Activated CD8-positive, alpha-beta T cell treated with anti-CD3 and anti-CD28 coated beads, Interleukin-2, amount 10 ng/mL, durations not matched to agents 7 days and 5 days (primary cell): ENCODE results near the gene ABCB9. TPM values are rescaled to one million over a fixed set of nuclear protein-coding genes. Genes with fewer than 3 reads are reported as not detected.

Experiments used
- ATAC-seq: fragments of 150-1000 bp; cut with Tn5 transposase; one replicate; pipeline ENCODE4 v1.10.0; 2021; ENCODE audit warnings: moderate library complexity
- CTCF ChIA-PET: fragments of 350-600 bp; sonication (Branson Sonifier 250); formaldehyde crosslinking; loops from one replicate; lab custom pipeline; 2021; ENCODE audit warnings: antibody characterized with exemption; lab: Charles Lee
- POLR2A ChIA-PET: fragments of 350-600 bp; sonication (Branson Sonifier 250); formaldehyde crosslinking; loops from one replicate; lab custom pipeline; 2021; ENCODE audit warnings: antibody characterized with exemption; lab: Charles Lee
- DNase-seq: peaks from one replicate; pipeline ENCODE4 v3.0.0-alpha.2; 2020
- H3K27ac Mint-ChIP-seq: one replicate; pipeline ENCODE4 v1.8.0; 2021; ENCODE audit warnings: mild to moderate bottlenecking, mixed read lengths
- H3K27me3 Mint-ChIP-seq: one replicate; pipeline ENCODE4 v1.8.0; 2021; ENCODE audit warnings: low read depth, mixed read lengths
- H3K36me3 Mint-ChIP-seq: one replicate; pipeline ENCODE4 v1.8.0; 2021; ENCODE audit warnings: low read depth, mixed read lengths
- H3K4me1 Mint-ChIP-seq: one replicate; pipeline ENCODE4 v1.8.0; 2021; ENCODE audit warnings: low read depth, mixed read lengths
- H3K4me3 Mint-ChIP-seq: one replicate; pipeline ENCODE4 v1.8.0; 2021; ENCODE audit warnings: mild to moderate bottlenecking, mixed read lengths
- H3K9me3 Mint-ChIP-seq: one replicate; pipeline ENCODE4 v1.8.0; 2022; ENCODE audit warnings: mixed read lengths; ENCODE audit not compliant: insufficient read depth
- total RNA-seq, 2 experiments: library from RNA; stranded (reverse); gene quantifications; one replicate each; pipeline ENCODE4 v1.2.3, GENCODE V29; 2021

The ABCB9 gene
- total RNA-seq, 2 experiments from 2014 or later: 5.9 to 6.0 TPM

DNA sequence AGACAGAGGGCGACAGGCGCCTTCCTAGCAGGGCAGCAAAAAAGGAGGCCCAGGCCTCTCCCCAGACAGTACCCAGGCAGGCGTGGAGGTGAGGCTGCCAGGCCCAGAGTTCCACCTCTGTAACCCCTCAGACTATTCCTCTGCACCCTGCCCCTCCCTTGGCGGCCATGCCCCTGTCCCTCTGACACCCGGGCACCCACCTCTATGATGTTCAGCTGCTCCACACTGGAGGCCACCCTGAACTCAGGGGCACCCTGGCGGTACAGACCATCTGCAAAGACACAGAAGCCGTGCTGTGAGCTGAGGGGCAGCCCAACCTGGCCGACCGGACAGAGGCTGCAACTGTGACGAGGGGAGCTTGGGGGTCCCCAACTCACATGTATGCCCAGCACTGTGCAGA is 34.3 kb upstream of the ABCB9 start:
- Mint-ChIP-seq H3K4me3 (no peak overlapping the region), H3K27me3 (no peaks in the 10 kb centered on the region), H3K4me1 (no peaks in the 10 kb centered on the region), H3K9me3 (no peaks in the 10 kb centered on the region), H3K36me3 (no peaks in the 10 kb centered on the region), H3K27ac (no peak overlapping the region)
- ATAC-seq (no peak), DNase-seq (no peak)
- ChIA-PET POLR2A (interaction anchor here (0.5 kb wide), 1 partner anchor 238 kb away, joined by 3 read pairs; no protein-coding TSS in a partner anchor), CTCF (no interaction called here)

- Mint-ChIP-seq H3K36me3 (no peaks in the 10 kb centered on the region), H3K9me3 (no peaks in the 10 kb centered on the region), H3K4me3 (no peak overlapping the region), H3K27ac (no peak overlapping the region), H3K4me1 (no peaks in the 10 kb centered on the region), H3K27me3 (no peaks in the 10 kb centered on the region)
- POLR2A ChIA-PET: no interaction called here
- ATAC-seq (no peak), DNase-seq (no peak)
- CTCF ChIA-PET: no interaction called here
Measured at GRCh38 chr12:122999986-123000420, 33.7 kb upstream of the ABCB9 start.

GRCh38 chr12:122999196-122999946 is 33.1 kb upstream of the ABCB9 start:
- no peak overlapping the region for H3K4me3 Mint-ChIP-seq
- POLR2A ChIA-PET: no interaction called here
- no peaks in the 10 kb centered on the region for H3K9me3 Mint-ChIP-seq
- H3K4me1 Mint-ChIP-seq: peaks cover under 1% of the 10 kb centered on the region
- no peaks in the 10 kb centered on the region for H3K27me3 Mint-ChIP-seq
- no peak for DNase-seq
- CTCF ChIA-PET: no interaction called here
- H3K36me3 Mint-ChIP-seq: no peaks in the 10 kb centered on the region
- no peak for ATAC-seq
- H3K27ac Mint-ChIP-seq: no peak overlapping the region

GRCh38 chr12:122998316-122998715 is 32.1 kb upstream of the ABCB9 start:
- CTCF ChIA-PET: no interaction called here
- no peak for DNase-seq
- no peak for ATAC-seq
- H3K9me3 Mint-ChIP-seq: no peaks in the 10 kb centered on the region
- POLR2A ChIA-PET: interaction anchor here (0.6 to 1.3 kb wide), 2 partner anchors 23 to 129 kb away, joined by 3 to 4 read pairs; partner anchors contain the start of gene OGFOD2
- H3K27me3 Mint-ChIP-seq: no peaks in the 10 kb centered on the region
- H3K27ac Mint-ChIP-seq: no peak overlapping the region
- H3K36me3 Mint-ChIP-seq: no peaks in the 10 kb centered on the region
- H3K4me1 Mint-ChIP-seq: peaks cover 3% of the 10 kb centered on the region
- no peak overlapping the region for H3K4me3 Mint-ChIP-seq

DNA sequence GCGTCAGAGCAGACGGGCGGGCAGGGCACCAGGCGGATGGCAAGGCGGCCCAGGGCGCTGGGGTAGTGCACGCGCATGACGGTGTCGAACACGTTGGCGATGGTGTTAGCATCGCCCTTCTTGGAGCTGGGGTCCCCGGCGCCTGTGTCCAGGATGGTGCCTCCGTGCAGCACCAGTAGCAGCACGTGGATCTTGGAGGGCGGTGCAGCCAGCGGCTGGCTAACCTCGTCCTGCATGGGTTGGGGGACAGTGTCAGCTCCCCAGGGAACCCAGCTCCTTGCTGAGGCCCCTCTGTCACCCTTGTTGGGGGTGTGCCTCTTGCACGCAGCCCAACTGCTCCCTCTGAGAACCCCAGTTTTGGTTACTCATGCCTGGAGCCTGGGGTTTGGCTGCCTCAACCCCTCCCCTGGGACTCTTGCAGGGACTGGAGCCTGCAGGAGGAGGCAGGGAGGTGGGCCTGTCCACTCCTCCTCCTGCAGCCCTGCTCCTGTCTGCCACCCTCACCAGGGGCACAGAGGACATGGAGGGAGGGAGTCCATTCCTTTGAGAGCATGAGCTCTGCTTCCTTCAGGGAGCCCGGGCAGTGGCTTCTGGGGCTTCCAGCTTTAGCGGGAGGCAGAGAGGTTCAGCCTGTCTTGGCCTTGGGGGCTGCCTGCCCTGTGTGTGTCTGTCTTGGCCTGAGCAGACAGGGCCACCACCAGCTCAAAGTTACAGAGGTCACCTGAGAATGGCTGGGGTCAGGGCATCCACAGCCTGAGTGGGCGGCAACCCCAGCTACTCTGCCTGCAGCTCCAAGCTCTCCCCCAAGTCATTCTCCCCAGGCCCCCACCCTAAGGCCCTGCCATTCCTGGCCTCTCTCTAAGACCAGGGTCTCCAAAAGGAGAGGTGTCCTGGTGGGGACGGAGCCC is 31.3 kb upstream of the ABCB9 start:
- H3K4me3 Mint-ChIP-seq: no peak overlapping the region
- H3K4me1 Mint-ChIP-seq: peaks cover 3% of the 10 kb centered on the region
- H3K27me3 Mint-ChIP-seq: no peaks in the 10 kb centered on the region
- DNase-seq: no peak
- POLR2A ChIA-PET: interaction anchor here (0.6 to 1.3 kb wide), 2 partner anchors 23 to 128 kb away, joined by 3 to 4 read pairs; partner anchors contain the start of gene OGFOD2
- H3K36me3 Mint-ChIP-seq: no peaks in the 10 kb centered on the region
- no peak for ATAC-seq
- H3K27ac Mint-ChIP-seq: no peak overlapping the region
- CTCF ChIA-PET: no interaction called here
- H3K9me3 Mint-ChIP-seq: no peaks in the 10 kb centered on the region

DNA sequence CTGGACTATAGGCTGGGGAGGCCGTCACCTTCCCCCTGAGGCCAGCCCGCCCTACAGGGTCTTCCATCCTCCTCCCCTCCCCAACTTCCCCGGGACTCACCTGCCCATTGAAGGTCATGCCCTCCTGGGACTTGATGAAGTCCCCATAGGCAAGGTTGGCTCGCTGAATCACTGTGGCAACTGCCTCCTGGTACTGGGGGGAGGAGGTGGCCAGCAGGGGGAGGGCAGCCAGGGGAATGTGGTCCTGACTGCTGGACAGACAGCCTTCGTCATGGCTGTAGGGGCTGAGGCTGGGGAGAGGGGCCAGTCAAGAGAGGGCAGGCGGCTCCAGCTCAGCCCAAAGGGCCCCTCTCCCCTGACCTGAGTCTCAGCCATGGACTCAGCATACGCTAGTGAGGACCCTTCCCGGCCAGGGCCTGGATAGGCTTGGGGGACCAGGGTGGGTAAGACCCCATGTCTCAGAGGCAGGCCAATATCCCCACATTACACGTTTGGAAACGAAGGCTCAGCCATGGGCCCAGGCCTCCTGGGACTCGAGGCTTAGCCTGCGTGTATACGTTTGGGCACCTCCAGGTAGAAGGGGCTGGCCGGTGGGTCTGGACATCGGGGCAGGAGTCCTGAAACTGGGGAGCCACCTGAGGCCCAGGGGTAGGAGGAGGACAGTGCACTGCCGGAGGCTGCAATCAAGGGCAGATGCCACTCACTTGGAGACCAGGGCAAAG is 30.5 kb upstream of the ABCB9 start:
- ATAC-seq (no peak), DNase-seq (no peak)
- no peak overlapping the region for H3K27ac Mint-ChIP-seq
- H3K9me3 Mint-ChIP-seq: no peaks in the 10 kb centered on the region
- no peaks in the 10 kb centered on the region for H3K36me3 Mint-ChIP-seq
- ChIA-PET CTCF (no interaction called here), POLR2A (no interaction called here)
- H3K4me1 Mint-ChIP-seq: peaks cover 3% of the 10 kb centered on the region
- H3K4me3 Mint-ChIP-seq: no peak overlapping the region
- H3K27me3 Mint-ChIP-seq: no peaks in the 10 kb centered on the region

DNA sequence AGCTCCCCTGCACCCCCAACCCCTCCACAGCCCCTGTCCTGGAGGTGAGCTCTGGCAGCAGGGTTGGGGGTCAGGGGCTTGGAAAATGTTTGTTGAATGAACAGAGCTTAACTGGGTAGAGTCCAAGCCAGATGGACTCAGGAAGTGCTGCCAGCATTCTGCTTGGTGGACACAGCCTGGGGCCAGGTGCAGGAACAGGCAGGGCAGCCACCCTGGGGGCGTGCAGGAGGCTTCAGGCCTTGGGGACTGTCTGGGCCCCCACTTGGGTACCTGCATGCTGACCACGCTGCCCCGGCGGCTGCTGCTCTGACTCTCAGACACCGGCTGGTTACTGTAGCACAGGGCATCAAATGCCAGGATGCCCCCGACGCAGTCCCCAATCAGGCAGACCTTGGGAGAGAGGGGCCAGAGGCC is 29.9 kb upstream of the ABCB9 start:
- H3K9me3 Mint-ChIP-seq: no peaks in the 10 kb centered on the region
- H3K4me1 Mint-ChIP-seq: peaks cover 3% of the 10 kb centered on the region
- DNase-seq (no peak), ATAC-seq (no peak)
- no peak overlapping the region for H3K27ac Mint-ChIP-seq
- no peaks in the 10 kb centered on the region for H3K36me3 Mint-ChIP-seq
- ChIA-PET CTCF (no interaction called here), POLR2A (interaction anchor here (1.4 kb wide), 1 partner anchor 14 kb away, joined by 6 read pairs; no protein-coding TSS in a partner anchor)
- H3K27me3 Mint-ChIP-seq: no peaks in the 10 kb centered on the region
- no peak overlapping the region for H3K4me3 Mint-ChIP-seq

DNA sequence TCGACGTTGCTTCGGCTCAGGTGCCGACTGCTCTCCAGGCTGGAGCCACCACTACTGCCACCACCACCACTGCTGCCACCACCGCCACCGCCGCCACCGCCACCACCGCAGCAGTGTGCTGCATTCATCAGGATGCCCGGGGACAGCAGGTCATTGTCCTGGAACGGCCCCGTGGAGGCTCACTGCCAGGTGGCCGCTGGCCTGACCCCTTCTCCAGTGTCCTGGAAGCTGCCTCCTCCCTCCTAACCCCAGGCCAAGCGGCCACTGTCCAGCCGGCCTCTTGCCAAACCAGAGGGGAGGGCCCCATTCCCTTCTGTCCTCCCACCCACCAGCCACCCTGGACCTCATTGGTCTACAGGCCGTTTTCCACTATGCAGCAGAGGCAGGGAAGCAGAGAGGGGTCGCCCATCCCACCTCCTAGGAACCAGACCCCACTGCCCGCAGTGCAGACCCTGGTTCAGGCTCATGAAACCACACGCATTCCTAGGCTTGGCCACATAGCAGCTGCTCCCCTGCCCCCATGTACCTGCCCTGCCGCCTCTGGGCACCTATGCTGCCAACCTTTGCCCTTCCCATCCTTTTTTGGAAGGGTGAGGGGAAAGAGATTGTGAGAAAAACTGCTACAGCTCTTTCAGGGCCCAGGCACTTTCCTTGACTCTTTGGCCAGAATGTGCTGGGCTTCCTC is 29.4 kb upstream of the ABCB9 start:
- CTCF ChIA-PET: no interaction called here
- Mint-ChIP-seq H3K27me3 (no peaks in the 10 kb centered on the region), H3K4me3 (no peak overlapping the region), H3K27ac (no peak overlapping the region), H3K4me1 (peaks cover 3% of the 10 kb centered on the region), H3K9me3 (no peaks in the 10 kb centered on the region), H3K36me3 (no peaks in the 10 kb centered on the region)
- ATAC-seq (no peak), DNase-seq (no peak)
- POLR2A ChIA-PET: interaction anchor here (1.4 kb wide), 1 partner anchor 13 kb away, joined by 6 read pairs; no protein-coding TSS in a partner anchor

DNA sequence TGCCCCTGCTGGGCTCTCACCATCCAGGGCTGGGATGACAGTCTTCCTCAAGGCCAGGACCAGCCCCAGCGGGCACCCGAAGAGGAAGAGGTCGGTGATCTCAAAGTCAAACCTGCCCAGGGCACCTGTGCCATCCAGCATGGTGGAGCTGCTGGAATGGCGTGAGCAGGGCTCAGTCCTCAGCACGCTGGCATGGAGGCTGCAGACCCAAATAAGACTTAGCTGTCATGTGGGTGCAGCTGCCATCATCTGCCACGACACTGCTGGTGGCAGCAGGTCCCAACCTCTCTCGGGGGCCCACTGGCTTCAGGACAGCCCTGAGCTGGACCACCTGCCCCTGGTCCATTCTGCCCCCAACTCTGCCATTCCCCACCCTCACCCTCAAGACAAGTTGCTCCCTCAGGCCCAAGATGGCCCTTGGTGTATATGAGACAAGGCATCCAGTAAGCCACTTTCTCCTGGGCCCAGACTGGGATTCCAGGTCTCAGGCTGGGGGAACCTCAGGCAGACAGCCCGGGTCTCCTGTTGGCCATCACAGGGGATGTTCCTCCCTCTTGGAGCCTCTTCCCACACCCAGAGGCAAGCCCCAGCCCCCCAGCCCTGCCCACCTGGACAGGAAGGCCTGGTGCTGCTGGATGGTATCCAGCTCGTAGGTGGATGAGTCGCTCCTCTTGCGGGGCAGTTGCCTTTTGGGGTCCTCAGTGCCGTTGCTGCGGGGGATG is 28.7 kb upstream of the ABCB9 start:
- no peak for DNase-seq
- POLR2A ChIA-PET: interaction anchor here (1.4 kb wide), 1 partner anchor 13 kb away, joined by 6 read pairs; no protein-coding TSS in a partner anchor
- CTCF ChIA-PET: no interaction called here
- no peak overlapping the region for H3K27ac Mint-ChIP-seq
- no peaks in the 10 kb centered on the region for H3K36me3 Mint-ChIP-seq
- H3K4me3 Mint-ChIP-seq: no peak overlapping the region
- no peaks in the 10 kb centered on the region for H3K9me3 Mint-ChIP-seq
- no peak for ATAC-seq
- H3K27me3 Mint-ChIP-seq: no peaks in the 10 kb centered on the region
- H3K4me1 Mint-ChIP-seq: peaks cover 3% of the 10 kb centered on the region

- no peaks in the 10 kb centered on the region for H3K27me3 Mint-ChIP-seq
- ChIA-PET POLR2A (no interaction called here), CTCF (no interaction called here)
- H3K9me3 Mint-ChIP-seq: no peaks in the 10 kb centered on the region
- H3K27ac Mint-ChIP-seq: no peak overlapping the region
- H3K4me3 Mint-ChIP-seq: no peak overlapping the region
- no peak for ATAC-seq
- H3K36me3 Mint-ChIP-seq: no peaks in the 10 kb centered on the region
- peaks cover 3% of the 10 kb centered on the region for H3K4me1 Mint-ChIP-seq
- no peak for DNase-seq
Measured at GRCh38 chr12:122994140-122994675, 27.9 kb upstream of the ABCB9 start.
